Measurements from ENCODE around the gene ALKBH2. TPM values are rescaled to one million over a fixed set of nuclear protein-coding genes. Genes with fewer than 3 reads are reported as not detected.

ALKBH2 gene
- 13.9 and 18.6 TPM in 2 replicates for total RNA-seq (ENCODE audit: low replicate concordance)

DNA sequence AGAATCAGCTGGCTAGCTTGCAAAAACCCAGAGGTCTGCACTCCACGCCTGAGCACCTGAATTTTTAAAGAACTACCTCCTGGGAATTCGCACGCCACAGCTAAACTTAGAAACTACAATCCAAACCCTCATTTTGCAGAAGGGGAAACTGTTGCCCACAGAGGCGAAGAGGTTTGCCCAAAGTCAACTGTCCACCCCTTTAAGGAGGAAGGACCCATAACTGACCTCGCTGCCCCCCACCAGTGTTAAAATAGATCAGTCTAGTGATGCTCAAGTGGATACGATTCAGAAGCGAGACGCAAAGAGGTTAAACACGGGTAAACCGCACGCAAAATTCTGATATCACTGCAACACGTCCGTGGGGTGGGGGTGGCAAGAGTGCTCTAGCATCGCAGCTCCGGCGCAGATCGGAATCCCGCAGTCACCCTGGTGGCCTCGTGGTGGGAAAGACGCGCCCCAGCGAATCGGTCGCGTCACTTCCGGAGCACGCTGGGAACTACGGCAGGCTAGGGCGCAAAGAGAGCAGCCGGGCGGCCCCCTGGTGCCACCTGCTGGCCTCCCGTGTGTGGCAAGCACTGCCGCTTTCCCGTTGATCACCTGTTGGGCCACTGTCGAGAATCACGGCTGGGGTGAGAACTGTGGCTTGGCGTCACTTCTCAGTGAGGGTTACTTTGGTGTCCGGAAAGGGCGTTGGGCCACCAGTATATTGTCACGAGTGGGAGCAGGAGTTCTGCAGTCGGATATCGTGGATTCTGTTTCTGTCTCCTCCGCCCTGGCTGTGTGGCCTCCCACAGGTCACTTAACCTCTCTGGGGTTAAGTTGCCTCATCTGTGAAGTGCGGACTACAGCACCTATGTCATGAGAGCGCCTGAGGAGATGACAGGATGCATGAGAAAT, at the start of gene ALKBH2:
Gene ALKBH2 (minus strand): TSS at position 451 of the 897 bp plus-strand sequence. CDS start 686 bp downstream, outside the sequence.

DNA sequence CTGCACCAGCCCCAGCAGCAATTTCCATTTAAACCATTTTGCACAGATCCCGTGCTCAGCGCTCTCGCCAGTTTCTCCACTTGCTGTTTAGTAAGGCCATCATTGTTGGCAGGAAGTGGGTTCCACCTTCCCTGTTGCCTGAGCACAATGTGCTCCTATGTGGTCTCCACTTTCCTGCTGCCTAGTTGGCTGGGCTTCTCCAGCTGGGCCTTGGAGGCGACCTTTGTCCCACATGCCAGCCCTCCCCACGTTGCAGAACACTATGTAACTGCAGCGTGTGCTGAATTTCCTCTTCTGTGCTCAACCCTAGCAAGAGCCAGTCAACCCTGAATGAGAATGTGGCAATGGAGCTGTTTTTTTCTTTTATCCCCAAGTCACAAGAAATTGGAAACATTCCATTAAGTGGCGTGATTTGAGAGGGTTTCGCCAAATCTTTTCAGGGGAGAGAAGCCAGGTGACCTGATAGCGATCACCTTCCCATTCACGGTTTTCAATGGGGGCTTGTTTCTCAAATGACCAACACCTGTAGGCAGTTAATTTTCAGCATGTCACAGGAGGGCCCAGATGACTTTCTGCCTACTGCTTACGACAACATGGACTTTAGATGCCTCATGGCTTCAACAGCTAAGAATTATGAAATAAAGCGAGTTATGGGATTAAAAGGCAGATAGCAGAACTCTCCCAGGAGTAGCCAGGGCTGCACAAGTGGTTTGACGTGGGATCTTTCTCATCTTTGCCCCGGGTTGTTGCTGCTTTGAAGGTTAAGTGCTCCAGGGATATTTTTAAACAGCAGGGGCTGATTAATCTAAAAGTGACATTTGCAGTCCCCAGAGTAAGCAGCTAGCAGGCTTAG, 22.7 kb upstream of the ALKBH2 start, which contains the start of gene ACACB:
Gene ACACB (plus strand): TSS at position 830 of the 853 bp plus-strand sequence. CDS start 22,819 bp downstream, outside the sequence.

DNA sequence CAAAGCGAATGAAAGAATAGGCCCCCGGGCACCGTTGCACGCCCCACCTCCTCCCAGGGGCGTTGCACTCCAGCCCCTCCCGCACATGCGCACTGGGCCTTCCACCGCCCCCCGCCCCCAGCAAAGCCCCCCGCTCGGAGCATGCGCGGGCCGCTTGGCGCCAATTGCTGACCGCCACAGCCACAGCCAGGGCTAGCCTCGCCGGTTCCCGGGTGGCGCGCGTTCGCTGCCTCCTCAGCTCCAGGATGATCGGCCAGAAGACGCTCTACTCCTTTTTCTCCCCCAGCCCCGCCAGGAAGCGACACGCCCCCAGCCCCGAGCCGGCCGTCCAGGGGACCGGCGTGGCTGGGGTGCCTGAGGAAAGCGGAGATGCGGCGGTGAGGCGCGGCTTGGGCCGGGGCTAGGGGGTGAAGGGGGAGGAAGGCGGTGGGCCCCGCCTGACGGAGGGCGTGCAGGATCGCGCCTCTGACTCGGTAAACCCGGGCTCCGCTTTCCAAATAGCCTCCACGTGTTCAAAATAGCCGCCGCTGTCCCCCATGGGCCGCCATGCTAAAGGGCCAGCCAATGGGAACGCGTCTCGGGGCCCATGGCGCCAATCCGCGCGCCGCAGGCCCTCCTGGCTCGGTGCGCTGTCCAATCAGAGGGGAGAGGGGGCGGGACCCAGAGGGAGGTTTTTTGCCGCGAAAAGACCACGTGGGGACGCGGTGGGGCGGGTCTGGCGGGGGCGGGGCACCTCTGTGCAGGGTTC, 4.3 kb upstream of the ALKBH2 start, which contains the start of gene UNG:
Gene UNG (plus strand): TSS at position 163 of the 748 bp plus-strand sequence. CDS start 83 bp downstream, at position 246.

DNA sequence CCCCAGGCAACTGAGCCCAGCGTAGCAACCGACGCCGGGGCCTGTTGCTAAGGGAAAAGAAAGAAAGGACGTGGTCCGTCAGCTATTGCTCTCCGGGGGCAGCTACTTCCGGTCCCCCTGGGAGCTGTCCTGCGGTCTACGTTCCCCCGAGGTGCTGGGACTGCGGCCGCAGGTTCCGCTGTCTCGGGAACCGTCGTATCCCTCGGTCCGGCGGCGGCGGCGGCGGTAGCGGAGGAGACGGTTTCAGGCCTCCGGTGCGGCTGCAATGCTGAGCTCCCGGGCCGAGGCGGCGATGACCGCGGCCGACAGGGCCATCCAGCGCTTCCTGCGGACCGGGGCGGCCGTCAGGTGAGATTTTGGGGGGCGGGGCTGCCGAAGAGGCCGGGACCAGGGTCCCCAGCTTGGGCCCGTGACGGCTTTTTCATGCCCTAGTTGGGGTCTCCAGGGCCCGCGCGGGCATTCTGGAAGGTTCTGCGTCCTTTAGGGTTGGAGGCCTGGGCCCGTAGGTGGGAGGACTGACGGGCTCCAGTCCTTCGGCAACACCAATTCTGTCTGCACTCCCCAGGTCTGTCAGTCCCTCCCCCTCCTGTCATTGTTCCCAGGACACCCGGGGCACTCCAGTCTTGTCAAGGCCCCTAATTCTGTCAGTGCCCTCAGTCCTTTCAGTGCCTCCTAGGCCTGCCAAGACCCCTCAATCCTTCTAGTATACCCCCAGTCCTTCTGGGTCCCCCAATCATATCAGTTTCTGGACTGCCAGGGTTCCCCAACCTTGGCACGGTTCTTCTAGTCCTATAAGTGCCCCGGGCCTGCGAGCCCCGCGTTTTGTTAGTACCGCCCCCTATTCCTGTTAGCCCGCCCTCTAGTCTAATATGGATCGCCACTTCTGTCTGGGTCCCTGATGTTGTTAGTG, 40.6 kb downstream of the ALKBH2 start, which contains the start of gene USP30:
Gene USP30 (plus strand): TSS at position 163 of the 910 bp plus-strand sequence. CDS start 103 bp downstream, at position 266.

Other genes with a start within 250 kb of the ALKBH2 start
- gene SSH1, start 235.9 kb downstream of the ALKBH2 start, total RNA-seq (ENCODE audit: low replicate concordance): 11.9 and 45.8 TPM in 2 replicates
- gene DAO, start 213.4 kb downstream of the ALKBH2 start, total RNA-seq (ENCODE audit: low replicate concordance): under 0.01 TPM in 1 of 2 replicates, not detected in the other
- not detected in 2 replicates for gene SVOP, start 72.4 kb downstream of the ALKBH2 start, total RNA-seq (ENCODE audit: low replicate concordance)
- gene USP30, start 40.9 kb downstream of the ALKBH2 start, total RNA-seq (ENCODE audit: low replicate concordance): 5.5 and 10.9 TPM in 2 replicates
- 11.8 and 12.3 TPM in 2 replicates for gene UNG, start 4.1 kb upstream of the ALKBH2 start, total RNA-seq (ENCODE audit: low replicate concordance)
- 1.2 and 12.1 TPM in 2 replicates for gene ACACB, start 23.1 kb upstream of the ALKBH2 start, total RNA-seq (ENCODE audit: low replicate concordance)
- gene FOXN4, start 215.8 kb upstream of the ALKBH2 start, total RNA-seq (ENCODE audit: low replicate concordance): not detected in 2 replicates